ENCODE results near the gene KLK5.

The KLK5 gene

GRCh38 chr19:50921426-50922316, 31.2 kb downstream of the KLK5 start:
- DNase-seq (ENCODE audit: low spot score) = peak; percentile 51

- DNase-seq (ENCODE audit: low spot score) = no peak
Observed at GRCh38 chr19:50916069-50916468, 36.8 kb downstream of the KLK5 start.

DNA sequence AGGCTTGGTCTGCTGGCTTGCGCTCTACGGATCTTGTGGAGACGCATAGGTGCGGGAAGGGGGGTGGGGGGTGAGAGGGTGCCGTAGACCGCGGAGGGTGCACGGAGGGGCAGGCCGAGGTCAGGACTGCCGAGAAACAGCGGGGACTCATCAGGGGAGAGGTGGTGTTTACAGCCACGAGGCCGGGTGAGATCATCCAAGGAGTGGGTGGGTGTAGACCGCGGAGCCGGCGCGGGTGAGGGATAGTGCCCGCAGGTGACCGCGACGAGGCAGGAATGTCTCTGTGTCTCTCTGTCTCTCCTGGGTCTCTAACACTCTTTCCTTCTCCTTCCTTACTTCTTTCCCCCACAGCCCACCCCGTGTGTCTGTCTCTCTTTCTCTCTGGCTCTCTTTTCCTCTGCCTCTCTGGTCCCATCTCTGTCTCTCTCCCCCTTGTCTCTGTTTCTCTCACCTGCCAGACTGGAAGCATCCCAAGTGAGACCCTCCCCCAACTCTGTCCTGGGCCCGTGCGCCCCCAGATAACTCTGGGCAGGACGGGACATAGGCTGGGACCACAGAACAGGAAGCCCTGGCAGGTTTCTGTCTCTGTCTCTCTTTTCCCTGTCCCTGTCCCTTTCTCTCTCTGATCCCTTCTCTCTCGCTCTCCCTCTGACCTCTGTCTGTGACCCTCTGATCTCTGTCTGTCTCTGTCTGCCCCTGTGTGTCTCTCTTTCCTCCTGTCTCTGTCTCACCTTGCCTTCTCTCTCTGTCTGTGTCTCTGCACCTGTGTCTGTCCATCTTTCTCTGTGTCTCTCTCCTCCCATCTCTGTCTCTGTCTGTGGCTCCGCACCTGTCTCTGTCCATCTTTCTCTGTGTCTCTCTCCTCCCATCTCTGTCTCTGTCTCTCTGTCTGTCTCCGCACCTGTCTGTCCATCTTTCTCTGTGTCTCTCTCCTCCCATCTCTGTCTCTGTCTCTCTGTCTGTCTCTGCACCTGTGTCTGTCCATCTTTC, 39.8 kb downstream of the KLK5 start:
- DNase-seq (ENCODE audit: low spot score) = peak; percentile 17

DNA sequence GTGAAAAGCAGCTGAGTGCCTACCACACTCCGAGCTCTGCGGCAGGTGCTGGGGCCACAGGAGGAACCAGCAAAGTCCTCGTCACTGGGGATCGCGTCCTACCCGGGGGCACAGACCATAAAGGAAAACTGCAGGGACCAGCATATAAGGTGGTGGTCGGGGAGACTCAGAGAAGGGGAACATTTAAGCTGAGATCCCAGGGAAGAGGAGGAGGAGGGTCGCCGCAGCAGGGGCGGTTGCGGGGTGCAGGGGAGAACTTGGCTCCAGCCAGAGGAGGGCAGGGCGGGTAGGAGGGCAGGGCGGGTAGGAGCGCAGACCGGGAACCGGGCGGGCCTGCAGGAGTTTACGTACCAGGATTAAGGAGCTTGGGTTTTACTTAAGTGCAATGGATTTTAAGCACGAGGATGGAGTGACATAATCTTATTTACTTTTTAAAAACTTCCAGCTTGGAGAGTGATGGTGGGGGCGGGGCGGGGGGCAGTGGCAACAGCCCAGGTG, 40.7 kb downstream of the KLK5 start:
- no peak for DNase-seq (ENCODE audit: low spot score)

GRCh38 chr19:50911206-50912101, 41.4 kb downstream of the KLK5 start, which contains the start of gene KLK4:
Gene KLK4, minus strand, starts transcription at chr19:50911395. Its CDS starts 657 bp downstream, at chr19:50910738.
- no peak for DNase-seq (ENCODE audit: low spot score)

DNA sequence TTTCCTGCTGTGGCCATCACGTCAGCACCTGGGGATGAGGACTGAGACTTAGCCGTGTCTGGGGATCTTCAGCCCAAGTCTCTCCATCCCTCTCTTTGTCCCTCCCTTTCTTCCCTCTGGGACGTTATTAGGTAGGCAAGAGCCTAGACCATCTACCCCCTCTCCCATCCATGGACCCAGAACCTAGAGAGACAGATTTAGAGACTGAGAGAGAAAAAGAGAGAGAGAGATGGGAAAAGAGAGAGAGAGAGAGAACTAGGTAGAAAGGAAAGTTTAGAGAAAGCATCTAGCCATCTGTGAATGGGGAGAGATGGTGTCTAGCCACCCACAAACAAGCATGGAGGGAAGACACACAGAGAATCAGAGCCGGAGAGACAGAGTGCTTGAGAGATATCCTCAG, 42.1 kb downstream of the KLK5 start:
- DNase-seq (ENCODE audit: low spot score) = no peak

GRCh38 chr19:50909240-50910070, 43.4 kb downstream of the KLK5 start:
- DNase-seq (ENCODE audit: low spot score) = peak; percentile 30

DNA sequence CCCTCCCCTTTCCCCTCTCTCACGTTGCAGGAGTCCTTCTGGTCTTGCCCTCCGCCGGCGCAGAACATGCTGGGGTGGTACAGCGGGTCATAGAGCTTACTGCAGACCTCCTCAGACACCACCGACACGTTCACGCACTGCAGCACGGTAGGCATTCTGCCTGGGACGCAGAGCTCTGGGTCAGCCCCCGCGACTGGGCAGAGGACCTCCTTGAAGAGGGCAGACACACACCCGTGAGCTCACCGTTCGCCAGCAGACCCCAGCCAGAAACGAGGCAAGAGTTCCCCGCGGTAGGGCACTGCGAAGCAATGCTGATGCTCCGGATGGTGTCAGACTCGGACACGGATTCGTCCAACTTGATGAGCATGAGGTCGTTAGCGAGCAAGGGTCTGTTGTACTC, 44.5 kb downstream of the KLK5 start:
- DNase-seq (ENCODE audit: low spot score) = no peak

DNA sequence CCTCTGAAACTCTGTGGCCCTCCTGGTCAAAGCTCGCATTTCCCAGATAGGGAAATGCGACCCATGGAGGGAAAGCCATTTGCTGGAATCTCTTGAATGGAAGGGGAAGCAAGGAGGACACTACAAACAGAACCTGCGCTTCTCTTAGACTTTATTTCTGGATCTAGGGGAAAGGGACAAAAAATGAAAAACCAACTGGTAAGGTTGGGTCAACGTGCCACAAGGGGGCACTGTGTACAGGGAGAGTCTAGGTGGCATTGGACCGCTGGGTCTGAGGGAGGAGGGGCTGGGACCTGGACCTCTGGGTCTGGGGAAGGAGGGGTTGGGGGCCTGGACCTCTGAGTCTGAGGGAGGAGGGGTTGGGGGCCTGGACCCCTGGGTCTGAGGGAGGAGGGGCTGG, 46.6 kb downstream of the KLK5 start:
- no peak for DNase-seq (ENCODE audit: low spot score)

DNA sequence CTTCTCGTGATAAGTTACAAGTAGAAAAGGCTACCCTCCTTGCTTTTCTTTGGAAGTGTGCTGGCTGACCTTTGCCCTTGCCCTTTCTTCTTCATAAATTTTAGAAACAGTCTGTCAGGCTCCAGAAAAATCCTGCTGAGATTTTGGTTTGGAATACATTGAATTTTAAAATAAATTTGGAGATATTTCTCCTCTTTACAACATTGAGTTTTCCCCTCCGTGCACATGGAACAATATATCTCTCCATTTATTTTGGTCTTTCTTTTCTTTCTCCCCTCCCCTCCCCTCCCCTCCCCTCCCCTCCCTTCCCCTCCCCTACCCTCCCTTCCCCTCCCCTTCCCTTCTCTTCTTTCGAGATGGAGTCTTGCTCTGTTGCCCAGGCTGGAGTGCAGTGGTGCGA, 50.2 kb downstream of the KLK5 start:
- DNase-seq (ENCODE audit: low spot score) = no peak

DNA sequence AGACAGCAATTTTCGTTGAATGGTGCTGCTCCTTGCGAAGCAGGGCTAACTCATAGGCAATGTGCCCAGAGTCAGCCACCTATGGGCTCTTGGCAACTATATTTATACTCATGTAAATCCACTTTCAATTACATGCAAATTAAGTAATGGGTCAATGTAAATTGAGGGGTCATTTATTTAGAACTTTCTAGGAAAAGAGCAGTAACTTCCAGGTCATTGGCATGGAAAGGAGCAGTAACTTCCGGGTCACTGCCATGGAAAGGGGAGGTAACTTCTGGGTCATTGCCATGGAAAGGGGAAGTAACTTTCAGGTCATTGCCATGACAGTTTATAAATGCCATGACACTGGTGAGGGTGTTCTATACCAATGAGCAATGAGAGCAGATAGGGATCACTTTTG, 53.3 kb downstream of the KLK5 start:
- no peak for DNase-seq (ENCODE audit: low spot score)

DNA sequence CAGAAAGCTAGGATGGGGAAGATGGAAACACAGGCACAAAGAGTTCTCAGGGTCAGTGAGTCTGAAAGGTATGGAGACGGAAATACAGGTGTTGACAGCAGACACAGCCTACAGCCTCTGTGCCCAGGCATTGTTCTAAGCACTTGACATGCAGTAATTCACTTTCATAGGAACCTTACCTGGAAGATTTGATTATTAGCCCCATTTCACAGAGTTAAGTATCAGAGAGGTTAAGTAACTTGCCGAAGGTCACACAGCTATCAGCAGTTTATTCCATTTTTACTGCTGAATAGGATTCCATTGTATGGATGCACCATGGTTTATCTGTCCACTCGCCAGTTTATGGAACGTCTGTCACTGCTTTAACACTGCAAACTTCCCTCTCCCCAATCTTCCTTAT, 54.8 kb downstream of the KLK5 start:
- DNase-seq (ENCODE audit: low spot score) = no peak

DNA sequence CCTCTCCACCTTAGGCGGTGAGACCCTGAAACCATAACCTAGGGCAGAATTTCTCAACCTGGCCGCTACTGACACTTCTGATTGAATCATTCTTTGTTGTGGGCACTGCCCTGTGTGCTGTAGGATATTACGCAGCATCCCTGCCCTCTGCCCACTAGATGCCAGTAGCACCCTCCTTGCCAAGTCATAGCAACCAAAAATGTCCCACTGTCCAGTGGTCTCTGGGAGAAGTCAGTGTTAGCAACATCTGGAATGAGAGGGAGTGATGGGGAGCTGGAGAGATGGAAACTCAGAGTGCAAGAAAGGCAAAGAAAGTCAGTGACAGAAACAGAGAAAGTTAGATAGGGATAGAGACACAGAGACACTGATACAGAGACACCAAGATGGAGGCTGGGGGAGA, 55.2 kb downstream of the KLK5 start:
- no peak for DNase-seq (ENCODE audit: low spot score)

- DNase-seq (ENCODE audit: low spot score) = peak; percentile 17
Observed at GRCh38 chr19:50897191-50897607, 55.6 kb downstream of the KLK5 start.

GRCh38 chr19:50896591-50897190, 56.1 kb downstream of the KLK5 start:
- peak; percentile 97 for DNase-seq (ENCODE audit: low spot score)

- DNase-seq (ENCODE audit: low spot score) = peak; percentile 21
Observed at GRCh38 chr19:50896089-50896590, 56.7 kb downstream of the KLK5 start.

DNA sequence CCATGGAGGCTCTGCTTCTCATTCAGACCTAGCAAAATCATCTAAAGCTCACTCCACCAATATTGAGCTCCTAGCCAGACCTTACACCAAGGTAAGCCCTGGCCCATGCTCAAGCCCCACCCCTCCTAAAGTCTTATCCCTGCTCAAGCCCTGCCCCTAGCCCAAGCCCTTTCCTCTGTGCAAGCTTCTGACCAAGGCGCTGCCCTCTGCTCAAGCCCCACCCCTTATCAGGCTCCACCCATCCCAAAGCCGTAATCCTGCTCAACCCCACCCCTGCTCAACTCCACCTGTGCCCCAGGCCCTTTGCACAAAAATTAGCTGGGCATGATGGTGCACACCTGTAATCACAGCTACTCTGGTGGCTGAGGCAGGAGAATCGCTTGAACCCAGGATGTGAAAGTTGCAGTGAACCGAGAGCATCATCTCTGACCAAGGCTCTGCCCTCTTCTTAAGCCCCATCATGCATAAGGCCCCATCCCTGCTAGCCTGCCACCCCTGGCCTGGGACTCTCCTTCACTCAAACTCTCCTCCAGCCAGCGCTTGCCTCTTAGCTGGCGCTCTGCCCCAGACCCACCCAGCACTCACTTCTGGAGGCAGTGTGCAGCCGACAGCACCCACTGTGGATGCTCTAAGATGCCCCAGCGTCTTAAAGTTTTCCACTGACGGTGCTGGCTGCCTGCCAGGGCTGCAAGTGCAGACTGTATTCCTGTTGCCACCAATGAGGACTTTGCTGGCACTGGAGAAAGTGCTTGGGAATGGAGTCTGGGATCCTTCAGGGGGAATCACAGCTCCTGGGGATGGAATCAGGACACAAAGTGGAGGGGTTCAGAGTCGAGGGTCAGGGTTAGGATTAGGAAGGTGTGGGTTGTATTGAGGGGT, 58.1 kb downstream of the KLK5 start:
- DNase-seq (ENCODE audit: low spot score) = no peak

Measured in kidney tubule cell (primary cell).